Peyer's patch (tissue), 4 donors: ENCODE data around the gene NEURL3. TPM values are rescaled to one million over a fixed set of nuclear protein-coding genes. Genes with fewer than 3 reads are reported as not detected.

Experiments used
- DNase-seq, 3 donors: peaks; one replicate each; pipeline ENCODE4 v3.0.0-alpha.2; 2017 to 2019
- H3K27ac ChIP-seq, 4 donors: fragments of 200-600 bp; sonication (generic); one replicate each; pipeline ENCODE4 v1.5.1; 2016 to 2019
- H3K27me3 ChIP-seq, 2 donors: fragments of 200-600 bp; sonication (generic); one replicate each; pipeline ENCODE4 v1.5.1; 2019
- H3K36me3 ChIP-seq, 3 donors: fragments of 200-600 bp; sonication (generic); one replicate each; pipeline ENCODE4 v1.5.1; 2016 to 2019
- H3K4me1 ChIP-seq, 4 donors: fragments of 200-600 bp; sonication (generic); one replicate each; pipeline ENCODE4 v1.5.1; 2016 to 2019
- H3K4me3 ChIP-seq, 4 donors: fragments of 200-600 bp; sonication (generic); 1 replicate in 3 of 4; 2 replicates in 1 of 4; pipeline ENCODE4 v1.5.1; 2016 to 2019; ENCODE audit warnings: mild to moderate bottlenecking in 1 of 4
- H3K9me3 ChIP-seq, 4 donors: fragments of 200-600 bp; sonication (generic); one replicate each; pipeline ENCODE4 v1.5.1; 2016 to 2019; ENCODE audit warnings: mild to moderate bottlenecking in 1 of 4
- POLR2A ChIP-seq, 2 donors: fragments of 450-650 bp; IDR thresholded peaks; one replicate each; pipeline ENCODE4 v1.5.1; 2017; ENCODE audit warnings: antibody characterized with exemption in 2 of 2, mild to moderate bottlenecking in 2 of 2, moderate library complexity in 2 of 2
- total RNA-seq, 4 donors: library from RNA; depleted of rRNA; stranded (reverse); fragments of >200 nt; gene quantifications; one replicate each; pipeline ENCODE4 v1.1.0, GENCODE V29; 2016
- TF ChIP-seq, protein P1 (sequence below), 6 experiments: fragments of 450-650 bp in 4 of 6; fragments of 200-600 bp in 2 of 6; sonication (generic) in 1 of 6; IDR thresholded peaks; one replicate each; pipeline ENCODE4 v1.5.1; 2017 to 2019; ENCODE audit warnings: antibody characterized with exemption in 6 of 6, mild to moderate bottlenecking in 3 of 6, moderate library complexity in 1 of 6

Gene NEURL3
- total RNA-seq, 4 donors from 2014 or later: 1.7 to 23.6 (median 20.2) TPM; not detected in 1

DNA sequence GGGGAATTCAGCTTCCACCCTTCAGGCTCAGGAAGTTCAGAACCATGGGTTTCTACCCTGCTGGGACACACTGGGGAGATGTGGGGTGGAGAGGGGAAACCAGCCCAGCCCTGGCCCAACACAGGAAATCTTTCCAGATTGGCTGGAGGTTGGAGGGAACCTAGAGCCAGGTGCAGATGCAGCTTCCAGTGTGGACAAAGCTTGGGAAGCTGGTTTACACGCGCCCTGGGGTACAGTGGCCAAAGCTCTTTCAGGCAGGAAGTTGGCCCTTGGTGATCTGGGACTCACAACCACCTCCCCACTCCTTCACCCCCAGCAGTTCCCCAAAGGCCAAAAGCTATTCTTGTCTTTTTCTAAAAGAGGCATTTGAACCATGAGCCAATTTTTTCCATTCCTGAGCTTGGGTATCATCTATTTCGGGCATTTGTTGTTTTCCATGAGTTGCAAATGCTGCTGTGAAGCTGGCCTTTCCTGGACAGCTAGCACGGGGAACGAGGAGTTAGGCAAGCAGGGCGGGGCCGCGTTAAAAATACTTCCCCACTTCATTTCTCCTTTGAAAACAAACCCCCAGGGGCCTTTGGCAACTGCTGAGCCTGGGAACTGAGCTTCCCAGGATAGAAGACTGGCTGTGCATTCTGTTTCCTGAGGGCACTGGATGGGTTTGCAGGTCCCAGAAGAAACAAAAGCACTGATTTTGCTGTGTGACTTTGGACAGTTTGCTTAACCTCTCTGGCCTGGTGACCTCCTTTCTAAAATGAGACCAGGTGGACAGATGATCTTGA lies 28.3 kb upstream of the NEURL3 start:
- H3K4me3 ChIP-seq: no peak overlapping the region
- H3K27me3 ChIP-seq: no peaks in the 10 kb centered on the region
- peak overlapping the region; percentile 61 to 85 (median 80) for H3K27ac ChIP-seq
- TF ChIP-seq, protein P1, sequence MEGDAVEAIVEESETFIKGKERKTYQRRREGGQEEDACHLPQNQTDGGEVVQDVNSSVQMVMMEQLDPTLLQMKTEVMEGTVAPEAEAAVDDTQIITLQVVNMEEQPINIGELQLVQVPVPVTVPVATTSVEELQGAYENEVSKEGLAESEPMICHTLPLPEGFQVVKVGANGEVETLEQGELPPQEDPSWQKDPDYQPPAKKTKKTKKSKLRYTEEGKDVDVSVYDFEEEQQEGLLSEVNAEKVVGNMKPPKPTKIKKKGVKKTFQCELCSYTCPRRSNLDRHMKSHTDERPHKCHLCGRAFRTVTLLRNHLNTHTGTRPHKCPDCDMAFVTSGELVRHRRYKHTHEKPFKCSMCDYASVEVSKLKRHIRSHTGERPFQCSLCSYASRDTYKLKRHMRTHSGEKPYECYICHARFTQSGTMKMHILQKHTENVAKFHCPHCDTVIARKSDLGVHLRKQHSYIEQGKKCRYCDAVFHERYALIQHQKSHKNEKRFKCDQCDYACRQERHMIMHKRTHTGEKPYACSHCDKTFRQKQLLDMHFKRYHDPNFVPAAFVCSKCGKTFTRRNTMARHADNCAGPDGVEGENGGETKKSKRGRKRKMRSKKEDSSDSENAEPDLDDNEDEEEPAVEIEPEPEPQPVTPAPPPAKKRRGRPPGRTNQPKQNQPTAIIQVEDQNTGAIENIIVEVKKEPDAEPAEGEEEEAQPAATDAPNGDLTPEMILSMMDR (IDR thresholded peaks at IDR 0.05): no peak
- TF ChIP-seq POLR2A (IDR thresholded peaks at IDR 0.05): no peak
- no peaks in the 10 kb centered on the region for H3K36me3 ChIP-seq
- peak in 2 of 3 donors; percentile 50 to 82 for DNase-seq
- H3K4me1 ChIP-seq: peaks cover 4 to 51% (median 7%) of the 10 kb centered on the region in 4 donors
- no peaks in the 10 kb centered on the region for H3K9me3 ChIP-seq

DNA sequence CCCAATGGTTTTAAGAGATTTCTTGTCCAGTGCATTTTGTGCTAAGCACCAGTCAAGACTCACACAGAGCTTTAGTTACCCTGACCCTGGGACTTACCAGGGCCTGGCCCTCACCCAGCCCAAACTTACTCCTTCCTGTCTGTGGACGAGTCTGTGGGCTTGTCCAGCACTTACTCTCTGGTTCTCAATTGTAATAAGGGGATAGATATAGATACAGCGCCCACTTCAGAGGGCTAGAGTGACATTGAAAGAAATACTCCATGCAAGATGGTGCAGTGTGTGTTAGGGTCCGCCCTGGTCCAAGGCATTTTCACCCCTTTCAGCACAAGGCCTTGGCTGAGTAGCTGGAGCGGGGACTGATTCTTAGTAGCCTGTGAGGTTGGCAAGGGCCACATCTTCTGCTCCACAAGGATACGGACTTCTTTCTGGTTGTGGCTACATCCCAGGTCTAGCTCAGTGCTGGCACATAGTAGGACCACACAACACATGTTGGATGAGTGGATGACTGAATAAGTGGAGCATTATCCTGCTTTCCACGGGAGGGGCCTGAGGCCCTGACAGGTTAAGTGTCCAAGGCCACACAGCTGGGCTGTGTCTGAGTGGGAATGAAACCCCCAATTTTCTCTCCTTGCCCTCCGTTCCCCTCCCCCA lies 27.6 kb upstream of the NEURL3 start:
- H3K36me3 ChIP-seq: no peaks in the 10 kb centered on the region
- TF ChIP-seq, protein P1 (IDR thresholded peaks at IDR 0.05): no peak
- no peak for TF ChIP-seq POLR2A (IDR thresholded peaks at IDR 0.05)
- H3K9me3 ChIP-seq: no peaks in the 10 kb centered on the region
- H3K4me3 ChIP-seq: no peak overlapping the region
- H3K27me3 ChIP-seq: no peaks in the 10 kb centered on the region
- H3K27ac ChIP-seq: peak overlapping the region; percentile 61 to 85 (median 80)
- peak in 1 of 3 donors; percentile 44 for DNase-seq
- peaks cover 3 to 52% (median 3%) of the 10 kb centered on the region in 4 donors for H3K4me1 ChIP-seq

DNA sequence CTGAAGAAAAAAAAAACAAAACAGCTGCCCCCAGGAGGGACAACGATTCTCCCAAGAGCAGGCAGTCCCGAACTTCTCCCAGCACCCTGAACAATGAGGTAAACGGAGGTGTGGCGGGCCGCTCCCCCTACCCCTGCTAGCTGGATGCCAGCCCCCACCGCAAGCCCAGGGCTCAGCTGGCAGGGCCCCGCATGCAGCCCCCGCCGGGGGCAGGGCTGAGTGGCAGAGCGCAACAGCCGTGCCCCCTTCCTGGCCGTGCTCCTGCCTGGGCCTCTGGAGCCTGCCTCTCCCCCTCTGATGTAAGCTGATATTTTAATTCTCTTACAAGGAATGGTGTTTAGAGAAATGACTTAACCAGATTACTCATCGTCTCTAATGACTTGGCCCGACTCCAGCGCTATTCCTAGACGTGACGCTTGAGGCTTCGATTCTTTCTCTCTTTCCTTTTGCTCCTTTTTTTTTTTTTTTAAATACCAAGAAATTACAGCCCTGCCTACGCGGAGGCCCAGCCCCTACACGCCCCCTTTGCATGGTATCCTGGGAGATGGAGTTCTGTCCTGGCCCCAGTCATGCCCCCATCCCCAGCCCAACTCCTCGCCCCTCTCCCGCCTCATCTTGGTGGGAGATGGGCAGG lies 26.8 kb upstream of the NEURL3 start:
- peak overlapping the region; percentile 9 to 43 (median 25) for H3K4me3 ChIP-seq
- peaks cover 0 to 53% (median 3%) of the 10 kb centered on the region in 4 donors for H3K4me1 ChIP-seq
- H3K27me3 ChIP-seq: no peaks in the 10 kb centered on the region
- DNase-seq: peak; percentile 79 to 96 (median 82)
- TF ChIP-seq, protein P1 (IDR thresholded peaks at IDR 0.05): no peak
- peak in 1 of 2 donors; percentile 42 for TF ChIP-seq POLR2A (IDR thresholded peaks at IDR 0.05)
- no peaks in the 10 kb centered on the region for H3K9me3 ChIP-seq
- H3K27ac ChIP-seq: peak overlapping the region; percentile 70 to 85 (median 80)
- no peaks in the 10 kb centered on the region for H3K36me3 ChIP-seq

DNA sequence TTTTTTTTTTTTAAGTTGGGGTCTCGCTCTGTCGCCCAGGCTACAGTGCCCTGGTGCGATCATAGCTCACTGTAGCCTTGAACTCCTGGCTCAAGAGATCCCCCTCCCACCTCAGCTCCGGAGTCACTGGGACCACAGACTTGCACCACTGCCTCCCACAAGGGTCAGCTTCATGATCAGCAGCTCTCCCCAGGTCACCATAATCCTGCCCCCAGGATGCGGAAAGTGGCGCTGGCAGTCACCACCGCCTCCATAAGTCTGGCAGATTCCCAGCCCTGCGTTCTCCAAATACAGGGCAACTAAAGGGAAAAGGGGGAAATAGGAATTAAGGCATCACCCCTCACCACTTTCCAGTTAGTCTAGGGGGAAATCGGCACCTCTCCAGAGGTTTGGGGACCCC lies 26.2 kb upstream of the NEURL3 start:
- Histone ChIP-seq H3K36me3 (no peaks in the 10 kb centered on the region), H3K27me3 (no peaks in the 10 kb centered on the region), H3K9me3 (no peaks in the 10 kb centered on the region), H3K4me3 (no peak overlapping the region), H3K27ac (peak overlapping the region; percentile 70 to 85 (median 78)), H3K4me1 (peaks cover 0 to 57% (median 3%) of the 10 kb centered on the region in 4 donors)
- no peak for DNase-seq
- no peak for TF ChIP-seq POLR2A (IDR thresholded peaks at IDR 0.05)
- TF ChIP-seq, protein P1 (IDR thresholded peaks at IDR 0.05): no peak

DNA sequence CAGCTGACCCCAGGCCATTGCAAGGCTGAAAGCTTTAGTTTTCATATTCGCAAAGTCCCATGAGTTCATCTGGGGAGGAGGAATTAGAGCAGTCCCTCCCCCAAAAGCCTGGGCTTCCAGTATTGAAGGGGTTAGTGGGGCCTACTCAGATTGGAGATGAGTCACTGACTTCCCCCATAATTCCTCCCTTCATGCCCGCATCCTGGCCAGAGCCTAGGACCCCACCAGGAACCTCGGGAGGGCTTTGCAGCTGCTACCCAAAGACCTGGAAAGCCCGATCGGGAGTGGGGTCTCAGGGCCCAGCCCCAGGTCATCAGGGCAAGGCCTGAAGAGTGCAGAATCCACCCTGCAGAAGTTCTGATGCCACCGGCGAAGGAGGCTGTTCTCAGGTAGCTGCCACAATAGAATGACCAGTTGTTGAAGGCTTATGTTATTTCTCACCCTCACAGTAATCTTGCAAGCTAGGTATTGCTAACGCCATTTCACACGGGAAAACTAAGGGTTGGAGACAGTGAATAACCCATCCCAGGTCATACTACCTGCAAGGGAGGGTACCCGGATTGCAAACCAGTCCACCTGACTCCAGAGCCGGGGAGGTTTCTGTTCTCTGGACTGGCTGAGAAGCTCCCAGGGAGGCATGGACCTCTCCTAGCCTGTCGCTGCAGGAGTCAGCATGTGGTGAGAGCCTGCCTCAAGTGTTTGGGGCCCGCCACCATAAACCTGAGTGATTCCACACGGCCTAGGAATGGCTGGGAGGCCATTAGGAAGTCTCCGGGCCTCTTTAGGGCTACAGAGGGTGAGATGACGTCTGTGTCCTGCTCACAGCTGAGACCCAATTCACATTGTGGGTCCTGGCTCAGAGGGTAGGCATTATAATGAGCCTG lies 25.6 kb upstream of the NEURL3 start:
- Histone ChIP-seq H3K27ac (peak overlapping the region in 3 of 4 donors; percentile 15 to 85 (median 75)), H3K4me1 (peaks cover 0 to 54% (median 0%) of the 10 kb centered on the region in 4 donors), H3K27me3 (no peaks in the 10 kb centered on the region), H3K9me3 (no peaks in the 10 kb centered on the region), H3K36me3 (no peaks in the 10 kb centered on the region), H3K4me3 (no peak overlapping the region)
- peak in 1 of 3 donors; percentile 43 for DNase-seq
- TF ChIP-seq, protein P1 (IDR thresholded peaks at IDR 0.05): no peak
- no peak for TF ChIP-seq POLR2A (IDR thresholded peaks at IDR 0.05)
